IMR-90 (cell line): ENCODE measurements around the gene TTC39A. TPM values are rescaled to one million over a fixed set of nuclear protein-coding genes. Genes with fewer than 3 reads are reported as not detected.

Experiments
- ATAC-seq: fragments of 200-7000 bp; cut with Tn5 transposase; 2 replicates; pipeline ENCODE4 v1.9.1; 2020; ENCODE audit warnings: low read depth, mild to moderate bottlenecking, moderate library complexity
- BruUV-seq: library from RNA; stranded (reverse); fragments of 400-500 nt; replicated peaks from 2 replicates; lab custom pipeline; 2021; lab: Mats Ljungman, UMichigan
- CTCF ChIA-PET: fragments of 300-600 bp; formaldehyde crosslinking; extraction: SDS; loops from one replicate; lab custom pipeline; 2021; ENCODE audit warnings: antibody characterized with exemption; lab: Yijun Ruan, JAX
- POLR2A ChIA-PET: fragments of 300-600 bp; sonication (Branson Sonifier 250); formaldehyde crosslinking; loops from one replicate; lab custom pipeline; 2022; ENCODE audit warnings: antibody characterized with exemption; ENCODE audit not compliant: unreplicated experiment; lab: Charles Lee
- DNase-seq: peaks from one replicate; pipeline ENCODE4 v3.0.0; 2013
- H2AFZ ChIP-seq: replicated peaks from 2 replicates; pipeline ENCODE3; 2013; ENCODE audit warnings: low read length, mild to moderate bottlenecking; ENCODE audit not compliant: poor library complexity
- H2AK5ac ChIP-seq: 2 replicates; pipeline ENCODE4 v1.6.1; 2013; ENCODE audit warnings: low read depth, low read length, inconsistent platforms
- H2AK9ac ChIP-seq: replicated peaks from 2 replicates; pipeline ENCODE3; 2013; ENCODE audit warnings: mild to moderate bottlenecking, low read depth, low read length, moderate library complexity; ENCODE audit not compliant: poor library complexity
- H2BK120ac ChIP-seq: 2 replicates; pipeline ENCODE4 v1.6.1; 2013; ENCODE audit warnings: low read depth, low read length, inconsistent platforms
- H2BK15ac ChIP-seq: 3 replicates; pipeline ENCODE4 v1.6.1; 2013; ENCODE audit warnings: low read depth, low read length, inconsistent platforms
- H2BK20ac ChIP-seq: 2 replicates; pipeline ENCODE4 v1.6.1; 2013; ENCODE audit warnings: low read depth, mild to moderate bottlenecking, inconsistent platforms, low read length, moderate library complexity
- H2BK5ac ChIP-seq: 2 replicates; pipeline ENCODE4 v1.6.1; 2013; ENCODE audit warnings: mild to moderate bottlenecking, low read depth, low read length, inconsistent platforms; ENCODE audit not compliant: poor library complexity, severe bottlenecking
- H3K14ac ChIP-seq: replicated peaks from 2 replicates; pipeline ENCODE4 v1.6.1; 2013; ENCODE audit warnings: low read depth, low read length, inconsistent platforms
- H3K18ac ChIP-seq: 2 replicates; pipeline ENCODE4 v1.6.1; 2013; ENCODE audit warnings: low read depth, low read length, control low read depth
- H3K23ac ChIP-seq: 2 replicates; pipeline ENCODE4 v1.6.1; 2013; ENCODE audit warnings: low read depth, low read length, inconsistent platforms
- H3K27ac ChIP-seq: 2 replicates; pipeline ENCODE4 v1.5.1; 2013; ENCODE audit warnings: mild to moderate bottlenecking, control low read depth, low read length; ENCODE audit not compliant: insufficient read depth
- H3K27me3 ChIP-seq: 2 replicates; pipeline ENCODE4 v1.6.1; 2013; ENCODE audit warnings: low read length; ENCODE audit not compliant: control insufficient read depth, insufficient read depth
- H3K36me3 ChIP-seq: 2 replicates; pipeline ENCODE4 v1.6.1; 2013; ENCODE audit warnings: low read length, mixed read lengths; ENCODE audit not compliant: control insufficient read depth, insufficient read depth
- H3K4ac ChIP-seq: 2 replicates; pipeline ENCODE4 v1.6.1; 2013; ENCODE audit warnings: low read depth, low read length, inconsistent platforms
- H3K4me1 ChIP-seq: 2 replicates; pipeline ENCODE4 v1.6.1; 2013; ENCODE audit warnings: low read length, mixed read lengths; ENCODE audit not compliant: control insufficient read depth, insufficient read depth
- H3K4me2 ChIP-seq: 2 replicates; pipeline ENCODE4 v1.6.1; 2013; ENCODE audit warnings: low read depth, mild to moderate bottlenecking, control low read depth, low read length, moderate library complexity
- H3K4me3 ChIP-seq: 2 replicates; pipeline ENCODE4 v1.5.1; 2013; ENCODE audit warnings: low read depth, mild to moderate bottlenecking, control low read depth, low read length, moderate library complexity; ENCODE audit not compliant: insufficient read depth
- H3K56ac ChIP-seq: 2 replicates; pipeline ENCODE4 v1.6.1; 2013; ENCODE audit warnings: low read length, inconsistent platforms; ENCODE audit not compliant: insufficient read depth; ENCODE audit errors: extremely low read depth
- H3K79me1 ChIP-seq, 2 experiments: 2 replicates each; pipeline ENCODE4 v1.6.1; 2013; ENCODE audit warnings: low read length in 2 of 2, inconsistent platforms in 1 of 2, low read depth in 1 of 2
- H3K9ac ChIP-seq: 2 replicates; pipeline ENCODE4 v1.6.1; 2013; ENCODE audit warnings: low read depth, low read length, control low read depth
- H3K9me1 ChIP-seq: 2 replicates; pipeline ENCODE4 v1.6.1; 2013; ENCODE audit warnings: low read length, inconsistent platforms; ENCODE audit not compliant: insufficient read depth
- H3K9me3 ChIP-seq: 2 replicates; pipeline ENCODE4 v1.6.1; 2013; ENCODE audit warnings: low read length; ENCODE audit not compliant: control insufficient read depth, insufficient read depth
- H4K20me1 ChIP-seq: 2 replicates; pipeline ENCODE4 v1.6.1; 2013; ENCODE audit warnings: low read length, inconsistent platforms; ENCODE audit not compliant: insufficient read depth
- H4K5ac ChIP-seq: 2 replicates; pipeline ENCODE4 v1.6.1; 2013; ENCODE audit warnings: mild to moderate bottlenecking, low read depth, low read length, control low read depth
- H4K8ac ChIP-seq, 2 experiments: 2 replicates each; pipeline ENCODE4 v1.6.1; 2013; ENCODE audit warnings: low read depth in 2 of 2, low read length in 2 of 2, control low read depth in 1 of 2, inconsistent platforms in 1 of 2
- H4K91ac ChIP-seq: 2 replicates; pipeline ENCODE4 v1.6.1; 2013; ENCODE audit warnings: low read depth, low read length, inconsistent platforms; ENCODE audit not compliant: insufficient read depth
- BHLHE40 ChIP-seq: fragments of 150-350 bp; IDR thresholded peaks from 2 replicates; pipeline ENCODE4 v1.6.1; 2016; ENCODE audit warnings: mild to moderate bottlenecking, low read depth, low read length
- CEBPB ChIP-seq: IDR thresholded peaks from 2 replicates; pipeline ENCODE4 v1.6.1; 2012; ENCODE audit warnings: low read depth, low read length, improper control_type of control experiment
- CHD1 ChIP-seq: IDR thresholded peaks from 2 replicates; pipeline ENCODE4 v1.6.1; 2012; ENCODE audit warnings: low read depth, low read length, improper control_type of control experiment
- ELK1 ChIP-seq: fragments of 150-350 bp; IDR thresholded peaks from 2 replicates; pipeline ENCODE4 v1.6.1; 2016; ENCODE audit warnings: low read depth, mild to moderate bottlenecking, low read length, moderate library complexity, borderline replicate concordance
- MAZ ChIP-seq: IDR thresholded peaks from 2 replicates; pipeline ENCODE4 v1.6.1; 2012; ENCODE audit warnings: low read depth, mild to moderate bottlenecking, low read length, improper control_type of control experiment, moderate library complexity, borderline replicate concordance
- MXI1 ChIP-seq: IDR thresholded peaks from 2 replicates; pipeline ENCODE4 v1.6.1; 2012; ENCODE audit warnings: low read depth, mild to moderate bottlenecking, low read length, moderate library complexity, borderline replicate concordance
- POLR2A ChIP-seq: IDR thresholded peaks from 2 replicates; pipeline ENCODE4 v1.6.1; 2012; ENCODE audit warnings: mild to moderate bottlenecking, low read depth, low read length
- RFX5 ChIP-seq: IDR thresholded peaks from 2 replicates; pipeline ENCODE4 v1.8.0; 2012; ENCODE audit warnings: low read depth, mild to moderate bottlenecking, low read length, moderate library complexity
- SMC3 ChIP-seq: fragments of 150-350 bp; IDR thresholded peaks from 2 replicates; pipeline ENCODE4 v1.6.1; 2016; ENCODE audit warnings: low read depth, mild to moderate bottlenecking, antibody characterized with exemption, low read length, moderate library complexity
- USF2 ChIP-seq: fragments of 150-350 bp; IDR thresholded peaks from 2 replicates; pipeline ENCODE4 v1.6.1; 2017; ENCODE audit warnings: mild to moderate bottlenecking, antibody characterized with exemption, low read length, low read depth
- WGBS, 2 experiments: methylation state at CpG; one replicate each; pipeline versions ENCODE4 v1.1.5 to v1.1.7; 2013; ENCODE audit warnings: missing lambda C conversion rate in 2 of 2; ENCODE audit not compliant: insufficient read length in 1 of 2; ENCODE audit errors: extremely low coverage in 2 of 2; 5-methylcytosine and 5-hydroxymethylcytosine counted together
- dilution Hi-C: fragments of 300-500 bp; cut with HindIII; formaldehyde crosslinking; loops from one replicate; pipeline ENCODE4 v1.14.3; 2018; ENCODE audit warnings: low sequenced_read_pairs; ENCODE audit not compliant: unreplicated experiment
- in situ Hi-C: fragments of 300-500 bp; cut with MboI; formaldehyde crosslinking; loops from 3 replicates; pipeline ENCODE4 v1.14.3; 2019; ENCODE audit warnings: low sequenced_read_pairs, inconsistent platforms, mixed read lengths
- intact Hi-C: fragments of 100-400 bp; cut with micrococcal nuclease; formaldehyde crosslinking; loops from 2 replicates; pipeline ENCODE4 v1.10.0; 2022
- polyA plus RNA-seq, 3 experiments: library from polyadenylated mRNA; depleted of rRNA; stranded (reverse); fragments of >200 nt; gene quantifications; 2 replicates each; pipeline ENCODE4 v1.2.3, GENCODE V29; 2012; ENCODE audit warnings: low replicate concordance in 1 of 3
- total RNA-seq: library from RNA; depleted of rRNA; stranded (reverse); fragments of >200 nt; gene quantifications from 2 replicates; pipeline ENCODE4 v1.2.3, GENCODE V29; 2012
- TF ChIP-seq, protein P1 (sequence below): conservative IDR thresholded peaks from 2 replicates; pipeline ENCODE4 v1.5.1; 2012; ENCODE audit warnings: mild to moderate bottlenecking, low read depth, low read length, improper control_type of control experiment

Gene TTC39A
- total and polyA plus RNA-seq, 2 of the 4 experiments (the other 2 are of a cell fraction): 0.62 to 0.72 TPM

DNA sequence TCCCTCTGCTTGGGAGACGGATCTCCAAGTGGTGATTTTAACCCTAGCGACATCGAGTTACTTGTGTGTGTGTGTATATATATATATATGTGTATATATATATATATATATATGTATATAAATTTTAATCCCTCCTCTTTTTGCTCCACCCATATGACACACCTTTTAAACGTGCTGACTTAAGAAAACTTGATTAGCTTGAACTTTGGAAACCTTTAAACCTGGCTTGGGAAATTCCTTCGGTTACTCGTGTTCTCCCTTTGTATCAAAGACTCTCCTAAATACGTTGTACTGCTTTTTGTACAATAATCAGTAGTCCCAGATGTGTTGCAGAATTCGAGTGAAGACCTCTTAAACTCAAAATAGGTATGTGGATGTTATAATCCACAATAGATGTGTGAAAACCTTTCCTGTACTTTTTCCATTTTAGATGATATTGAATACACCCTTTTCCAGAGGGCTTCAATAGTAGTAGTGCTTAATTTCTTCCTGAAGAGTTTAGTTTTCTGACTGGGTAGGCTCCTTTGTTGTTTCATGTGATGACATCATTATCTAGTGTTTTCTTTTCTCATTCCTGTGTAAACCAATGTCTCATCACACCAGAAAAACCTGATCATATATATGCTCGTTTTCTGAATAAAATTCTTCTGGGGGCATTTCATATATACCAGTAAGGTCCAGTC is 92.9 kb downstream of the TTC39A start:
- BruUV-seq: no TSS peak
- H3K27ac ChIP-seq: peak overlapping the region; percentile 89
- H3K9me1 ChIP-seq: peaks cover 12% of the 10 kb centered on the region
- no CpG with 5 or more reads among the region's 9 CpGs for WGBS, 2 experiments
- H2AFZ ChIP-seq: peak overlapping the region; percentile 92
- dilution Hi-C loops (no loop called here), intact Hi-C loops (loop anchor here (1.0 to 2.0 kb wide), 2 partner anchors 45 to 185 kb away; no protein-coding TSS in a partner anchor), in situ Hi-C loops (no loop called here)
- peak overlapping the region; percentile 81 for H3K4ac ChIP-seq
- H3K9ac ChIP-seq: peak overlapping the region; percentile 82
- TF ChIP-seq MXI1 (no peak), USF2 (no peak), RFX5 (no peak), CHD1 (no peak), BHLHE40 (no peak), MAZ (no peak), SMC3 (no peak), CEBPB (peak; percentile 10; the same call in 1 of the 2 replicates), ELK1 (no peak), POLR2A (peak; percentile 47; the same call in 1 of the 2 replicates)
- TF ChIP-seq, protein P1, sequence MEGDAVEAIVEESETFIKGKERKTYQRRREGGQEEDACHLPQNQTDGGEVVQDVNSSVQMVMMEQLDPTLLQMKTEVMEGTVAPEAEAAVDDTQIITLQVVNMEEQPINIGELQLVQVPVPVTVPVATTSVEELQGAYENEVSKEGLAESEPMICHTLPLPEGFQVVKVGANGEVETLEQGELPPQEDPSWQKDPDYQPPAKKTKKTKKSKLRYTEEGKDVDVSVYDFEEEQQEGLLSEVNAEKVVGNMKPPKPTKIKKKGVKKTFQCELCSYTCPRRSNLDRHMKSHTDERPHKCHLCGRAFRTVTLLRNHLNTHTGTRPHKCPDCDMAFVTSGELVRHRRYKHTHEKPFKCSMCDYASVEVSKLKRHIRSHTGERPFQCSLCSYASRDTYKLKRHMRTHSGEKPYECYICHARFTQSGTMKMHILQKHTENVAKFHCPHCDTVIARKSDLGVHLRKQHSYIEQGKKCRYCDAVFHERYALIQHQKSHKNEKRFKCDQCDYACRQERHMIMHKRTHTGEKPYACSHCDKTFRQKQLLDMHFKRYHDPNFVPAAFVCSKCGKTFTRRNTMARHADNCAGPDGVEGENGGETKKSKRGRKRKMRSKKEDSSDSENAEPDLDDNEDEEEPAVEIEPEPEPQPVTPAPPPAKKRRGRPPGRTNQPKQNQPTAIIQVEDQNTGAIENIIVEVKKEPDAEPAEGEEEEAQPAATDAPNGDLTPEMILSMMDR: no peak
- H4K91ac ChIP-seq: no peak overlapping the region; the same call in 1 of the 2 replicates
- peak overlapping the region; percentile 50 for H2BK5ac ChIP-seq
- H2AK5ac ChIP-seq: peak overlapping the region; percentile 52; the same call in 1 of the 2 replicates
- H4K8ac ChIP-seq: no peak overlapping the region
- peaks cover 0 to 41% of the 10 kb centered on the region in 2 experiments; a peak in 2 of 4 replicates for H3K79me1 ChIP-seq
- no peak overlapping the region for H2BK15ac ChIP-seq
- no peak overlapping the region for H2BK20ac ChIP-seq
- H3K23ac ChIP-seq: peak overlapping the region; percentile 89
- peaks cover 54% of the 10 kb centered on the region for H4K20me1 ChIP-seq
- H3K4me2 ChIP-seq: peak overlapping the region; percentile 100
- peak overlapping the region; percentile 78 for H3K14ac ChIP-seq
- no peaks in the 10 kb centered on the region for H3K27me3 ChIP-seq
- H2BK120ac ChIP-seq: no peak overlapping the region
- peak overlapping the region; percentile 99 for H2AK9ac ChIP-seq
- no peak overlapping the region for H3K18ac ChIP-seq
- peaks cover 8% of the 10 kb centered on the region for H3K4me1 ChIP-seq
- ChIA-PET CTCF (interaction anchor here (0.6 kb wide), 1 partner anchor 65 kb away, joined by 4 read pairs; no protein-coding TSS in a partner anchor), POLR2A (no interaction called here)
- H3K4me3 ChIP-seq: peak overlapping the region; percentile 85
- no peaks in the 10 kb centered on the region for H3K9me3 ChIP-seq
- no peak overlapping the region for H4K5ac ChIP-seq
- ATAC-seq (no peak; the same call in 1 of the 2 replicates), DNase-seq (peak; percentile 69)
- H3K56ac ChIP-seq: no peak overlapping the region; the same call in 1 of the 2 replicates
- H3K36me3 ChIP-seq: no peaks in the 10 kb centered on the region
